GM12801 (cell line): ENCODE measurements around the gene ST8SIA2.

Experiments
- TF ChIP-seq, protein P1 (sequence below): IDR thresholded peaks from one replicate; pipeline ENCODE4 v1.5.1; 2011; ENCODE audit warnings: control low read depth; ENCODE audit not compliant: insufficient read length; ENCODE audit errors: extremely low read depth

The ST8SIA2 gene

GRCh38 chr15:92505611-92506010 lies 111.9 kb downstream of the ST8SIA2 start:
- TF ChIP-seq, protein P1, sequence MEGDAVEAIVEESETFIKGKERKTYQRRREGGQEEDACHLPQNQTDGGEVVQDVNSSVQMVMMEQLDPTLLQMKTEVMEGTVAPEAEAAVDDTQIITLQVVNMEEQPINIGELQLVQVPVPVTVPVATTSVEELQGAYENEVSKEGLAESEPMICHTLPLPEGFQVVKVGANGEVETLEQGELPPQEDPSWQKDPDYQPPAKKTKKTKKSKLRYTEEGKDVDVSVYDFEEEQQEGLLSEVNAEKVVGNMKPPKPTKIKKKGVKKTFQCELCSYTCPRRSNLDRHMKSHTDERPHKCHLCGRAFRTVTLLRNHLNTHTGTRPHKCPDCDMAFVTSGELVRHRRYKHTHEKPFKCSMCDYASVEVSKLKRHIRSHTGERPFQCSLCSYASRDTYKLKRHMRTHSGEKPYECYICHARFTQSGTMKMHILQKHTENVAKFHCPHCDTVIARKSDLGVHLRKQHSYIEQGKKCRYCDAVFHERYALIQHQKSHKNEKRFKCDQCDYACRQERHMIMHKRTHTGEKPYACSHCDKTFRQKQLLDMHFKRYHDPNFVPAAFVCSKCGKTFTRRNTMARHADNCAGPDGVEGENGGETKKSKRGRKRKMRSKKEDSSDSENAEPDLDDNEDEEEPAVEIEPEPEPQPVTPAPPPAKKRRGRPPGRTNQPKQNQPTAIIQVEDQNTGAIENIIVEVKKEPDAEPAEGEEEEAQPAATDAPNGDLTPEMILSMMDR, result no peak

- TF ChIP-seq, protein P1, result no peak
Observed at GRCh38 chr15:92506506-92506905, 112.8 kb downstream of the ST8SIA2 start.

DNA sequence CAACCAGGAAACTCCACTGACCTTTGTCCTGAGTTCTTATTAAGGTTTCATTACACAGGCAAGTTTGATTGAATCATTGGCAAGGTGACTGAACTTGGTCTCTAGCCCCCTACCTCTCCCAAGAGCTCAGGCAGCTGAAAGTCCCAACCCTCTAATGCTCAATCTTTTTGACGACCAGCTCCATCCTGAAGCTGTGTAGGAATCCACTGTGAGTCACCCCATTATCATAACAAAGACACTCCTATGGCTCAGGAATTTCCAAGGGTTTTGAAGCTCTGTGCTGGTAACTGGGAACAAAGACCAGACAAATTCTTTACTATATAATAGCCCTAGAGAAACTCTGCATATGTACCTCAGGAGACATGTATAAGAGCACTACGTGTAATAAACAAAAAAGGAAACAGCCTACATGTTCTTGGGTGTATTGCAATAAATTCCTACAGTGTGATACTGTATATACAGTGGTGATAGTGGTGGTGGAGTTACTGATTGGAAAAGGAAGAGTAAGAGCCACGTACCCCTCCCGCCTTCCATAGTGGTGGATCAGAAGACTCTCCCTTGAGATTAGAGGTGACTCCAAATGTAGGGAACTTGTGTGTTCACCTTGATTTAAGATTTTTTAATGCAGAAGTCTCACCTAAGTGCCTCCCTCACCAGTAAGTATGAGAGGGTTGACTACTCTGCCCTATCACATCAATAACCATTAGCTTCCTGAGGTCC lies 116.6 kb downstream of the ST8SIA2 start:
- TF ChIP-seq, protein P1, result no peak
